H1 (cell line): Measurements from ENCODE around the gene LAMB1. TPM values are rescaled to one million over a fixed set of nuclear protein-coding genes. Genes with fewer than 3 reads are reported as not detected.

Experiments used
- NANOG ChIP-seq: IDR thresholded peaks from 2 replicates; pipeline ENCODE4 v1.6.1; 2011; ENCODE audit warnings: low read length, low read depth, mild to moderate bottlenecking, inconsistent platforms; ENCODE audit not compliant: insufficient read depth, poor library complexity, severe bottlenecking
- PHF8 ChIP-seq: fragments of 200-600 bp; sonication (generic); conservative IDR thresholded peaks from 2 replicates; pipeline ENCODE4 v1.7.1; 2012; ENCODE audit warnings: low read depth, mild to moderate bottlenecking, inconsistent platforms, low read length, moderate library complexity
- POU5F1 ChIP-seq: IDR thresholded peaks from 2 replicates; pipeline ENCODE4 v1.6.1; 2011; ENCODE audit warnings: low read depth, mild to moderate bottlenecking, low read length, moderate library complexity
- RNF2 ChIP-seq: fragments of 200-900, 300-1000 bp; sonication (generic); IDR thresholded peaks from 2 replicates; pipeline ENCODE4 v1.7.1; 2016; ENCODE audit warnings: borderline replicate concordance, low read depth, mild to moderate bottlenecking, antibody characterized with exemption, low read length; ENCODE audit not compliant: poor library complexity, severe bottlenecking; ENCODE audit errors: missing control alignments
- SAP30 ChIP-seq: fragments of 300-600 bp; sonication (generic); IDR thresholded peaks from 2 replicates; pipeline ENCODE4 v1.7.1; 2012; ENCODE audit warnings: low read length, moderate library complexity, mild to moderate bottlenecking, inconsistent platforms; ENCODE audit not compliant: insufficient read depth, insufficient replicate concordance
- ZNF274 ChIP-seq: IDR thresholded peaks from 2 replicates; pipeline ENCODE4 v1.7.0; 2012; ENCODE audit warnings: low read length, borderline replicate concordance; ENCODE audit errors: extremely low read depth
- polyA plus RNA-seq, 7 experiments: library from polyadenylated mRNA; depleted of rRNA in 3 of 7; stranded (reverse) in 5 of 7; unstranded in 2 of 7; fragments of >200 nt in 5 of 7; fragments of 200-250 nt in 2 of 7; gene quantifications; 1 replicate in 5 of 7; 2 replicates in 1 of 7; 4 replicates in 1 of 7; pipeline versions ENCODE4 v1.2.1 to v1.2.3, GENCODE V29; 2011 to 2013; ENCODE audit warnings: missing spikeins in 2 of 7, mixed read lengths in 2 of 7
- total RNA-seq: library from RNA; stranded (reverse); fragmentation: NEBNext Ultra II Directional; extraction: Animal tissue kit (Norgen Biotek cat#: 25700); gene quantifications from 2 replicates; pipeline ENCODE4 v1.2.1, GENCODE V29; 2021

Gene LAMB1
- total and polyA plus RNA-seq, 2 of the 8 experiments (the other 6 are each of a cell fraction or from before 2014, with no cell fraction given) = 31.9 to 38.5 TPM

DNA sequence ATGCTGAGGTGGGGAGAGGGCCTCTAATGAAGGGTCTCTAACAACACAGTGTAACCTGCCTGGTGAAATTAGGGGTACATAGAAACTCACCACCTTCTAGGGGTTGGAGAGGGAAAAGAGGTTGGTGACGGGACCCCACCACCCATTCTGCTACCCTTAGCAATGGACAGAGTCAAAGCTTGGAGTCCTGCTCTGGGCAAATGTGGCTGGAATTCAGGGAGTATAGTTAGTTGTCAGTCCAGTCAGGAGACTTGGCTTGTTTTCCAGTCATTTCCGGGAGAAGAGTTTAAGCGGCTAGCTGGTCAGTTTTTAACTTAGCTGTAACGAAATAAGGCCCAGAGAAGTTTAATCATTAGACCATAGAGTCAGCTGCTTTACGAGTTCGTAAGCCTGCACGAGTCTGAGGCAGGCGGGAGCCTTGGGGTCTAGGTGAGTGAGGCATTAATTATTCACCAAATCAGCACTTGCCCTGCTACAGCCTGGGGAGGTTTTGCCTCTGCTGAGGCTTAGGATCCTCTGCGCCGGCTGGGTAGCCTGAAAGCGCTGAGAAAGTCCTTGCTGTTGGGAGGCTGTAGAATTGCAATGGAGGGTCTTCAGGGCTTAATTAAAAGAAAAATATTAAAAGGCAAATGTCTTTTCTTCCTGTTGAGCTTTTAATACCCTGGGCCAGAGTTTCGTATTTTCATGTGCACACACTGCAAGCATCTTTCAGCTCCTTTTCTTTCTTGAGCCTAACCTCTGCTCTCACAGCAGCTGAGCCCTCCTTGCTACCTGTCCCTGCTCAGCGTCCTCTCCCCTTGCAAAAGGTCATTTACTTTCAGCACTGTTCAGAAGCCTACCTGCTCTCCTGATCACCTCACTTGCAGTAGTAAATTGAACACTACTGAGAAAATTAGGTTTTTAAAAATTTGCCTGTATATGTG lies 1.5 kb upstream of the LAMB1 start (continued):
- TF ChIP-seq POU5F1 (no peak), RNF2 (no peak), NANOG (no peak), PHF8 (no peak), SAP30 (no peak), ZNF274 (no peak)
